ENCODE measurements around the gene VAMP5.
A peak's percentile ranks its signal among the peaks of the same experiment; 100 is the strongest.
"Not testable (repeated sequence)": the region's sequence is repeated elsewhere in the genome, so short reads cannot be mapped to it uniquely, and the experiment has no call there.

The VAMP5 gene

DNA sequence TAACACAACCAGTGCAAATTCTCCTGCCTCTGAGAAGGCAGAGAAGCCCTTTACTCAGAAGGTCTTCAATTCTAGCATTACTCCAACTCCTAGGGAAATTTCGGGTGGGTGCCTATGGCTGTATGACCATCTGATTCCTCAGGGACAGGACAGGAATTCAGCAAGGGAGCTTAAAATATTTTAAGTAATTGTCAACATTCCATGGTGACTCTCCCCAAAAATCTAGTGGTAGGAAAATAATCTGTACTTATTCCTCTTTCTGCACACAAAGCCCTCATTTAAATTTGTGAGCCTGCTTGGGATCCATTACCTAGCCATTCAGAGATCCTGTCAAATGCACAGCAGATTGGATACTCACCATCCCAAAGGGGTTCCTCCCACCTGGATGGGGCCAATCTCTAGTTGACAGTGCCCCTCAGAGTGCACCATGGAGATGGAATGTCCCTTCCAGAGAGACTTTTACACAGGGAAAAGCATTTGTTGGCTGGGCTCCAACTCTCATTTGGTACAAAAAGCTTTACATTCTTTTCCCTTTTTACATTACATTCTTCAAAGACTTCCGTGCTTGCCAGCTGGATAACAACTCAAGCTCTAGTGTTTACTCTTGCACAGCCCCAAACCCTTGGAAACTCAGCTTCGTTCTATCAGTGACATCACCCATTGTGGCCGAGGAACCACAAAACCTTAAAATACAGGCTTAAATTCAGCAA, 21.3 kb downstream of the VAMP5 start:
- peaks cover 5 to 59% (median 37%) of the 10 kb centered on the region in 11 experiments; a peak in 15 of 22 replicates for H4K20me1 ChIP-seq
- no peaks in the 10 kb centered on the region for H3K27me3 ChIP-seq
- H3K4me1 ChIP-seq, result peaks cover 27 to 69% (median 48%) of the 10 kb centered on the region in 10 experiments
- peak overlapping the region in 2 of 11 experiments; percentile 91 to 93; a peak in 1 of 22 replicates for H3K4me2 ChIP-seq
- no peak overlapping the region; a peak in 1 of 22 replicates for H3K9ac ChIP-seq
- H3K36me3 ChIP-seq, result peaks cover 28 to 58% (median 47%) of the 10 kb centered on the region in 11 experiments
- no peaks in the 10 kb centered on the region for H3K9me3 ChIP-seq (replicated peaks in 1 of 11)
- no peak for TF ChIP-seq Cebpa-rat (IDR thresholded peaks at IDR 0.05)
- no peak overlapping the region for H3K4me3 ChIP-seq
- H3K27ac ChIP-seq, result no peak overlapping the region

DNA sequence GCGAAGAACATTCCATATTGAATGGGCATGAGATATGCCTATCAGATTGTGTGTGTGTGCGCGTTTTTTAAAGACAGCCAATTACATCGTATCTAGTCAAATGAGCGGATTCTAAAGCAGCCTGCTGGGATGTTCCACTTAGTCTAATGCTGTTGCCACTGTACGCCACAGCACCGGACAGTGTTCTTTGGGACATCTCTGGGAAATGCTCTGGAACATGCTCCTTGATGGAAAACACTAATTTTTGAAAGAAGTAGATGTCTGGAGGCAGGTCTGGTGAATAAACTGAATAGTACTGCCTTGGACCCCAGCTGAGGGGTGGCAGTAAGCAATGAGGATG, 21.9 kb downstream of the VAMP5 start:
- H3K27ac ChIP-seq, result no peak overlapping the region
- no peaks in the 10 kb centered on the region for H3K27me3 ChIP-seq
- peaks cover 28 to 54% (median 44%) of the 10 kb centered on the region in 11 experiments for H3K36me3 ChIP-seq
- H3K4me2 ChIP-seq, result no peak overlapping the region
- no peak for TF ChIP-seq Cebpa-rat (IDR thresholded peaks at IDR 0.05)
- peak overlapping the region in 1 of 11 experiments; percentile 25; a peak in 1 of 22 replicates for H3K9ac ChIP-seq
- no peak overlapping the region for H3K4me3 ChIP-seq
- H3K4me1 ChIP-seq, result peaks cover 31 to 71% (median 51%) of the 10 kb centered on the region in 10 experiments
- H4K20me1 ChIP-seq, result peaks cover 5 to 54% (median 37%) of the 10 kb centered on the region in 11 experiments; a peak in 14 of 22 replicates
- no peaks in the 10 kb centered on the region for H3K9me3 ChIP-seq (replicated peaks in 1 of 11)

- H3K9ac ChIP-seq, result peak overlapping the region in 6 of 11 experiments; percentile 7 to 36 (median 26); a peak in 8 of 22 replicates
- H3K9me3 ChIP-seq (replicated peaks in 1 of 11), result no peaks in the 10 kb centered on the region
- H4K20me1 ChIP-seq, result peaks cover 5 to 47% (median 35%) of the 10 kb centered on the region in 11 experiments; a peak in 14 of 22 replicates
- peaks cover 27 to 67% (median 48%) of the 10 kb centered on the region in 10 experiments for H3K4me1 ChIP-seq
- H3K27ac ChIP-seq, result no peak overlapping the region
- H3K4me2 ChIP-seq, result no peak overlapping the region
- H3K36me3 ChIP-seq, result peaks cover 28 to 54% (median 44%) of the 10 kb centered on the region in 11 experiments
- TF ChIP-seq Cebpa-rat (IDR thresholded peaks at IDR 0.05), result no peak
- no peak overlapping the region for H3K4me3 ChIP-seq
- no peaks in the 10 kb centered on the region for H3K27me3 ChIP-seq
These were observed 23.3 kb downstream of the VAMP5 start for GRCh38 chr2:85607268-85608215.

DNA sequence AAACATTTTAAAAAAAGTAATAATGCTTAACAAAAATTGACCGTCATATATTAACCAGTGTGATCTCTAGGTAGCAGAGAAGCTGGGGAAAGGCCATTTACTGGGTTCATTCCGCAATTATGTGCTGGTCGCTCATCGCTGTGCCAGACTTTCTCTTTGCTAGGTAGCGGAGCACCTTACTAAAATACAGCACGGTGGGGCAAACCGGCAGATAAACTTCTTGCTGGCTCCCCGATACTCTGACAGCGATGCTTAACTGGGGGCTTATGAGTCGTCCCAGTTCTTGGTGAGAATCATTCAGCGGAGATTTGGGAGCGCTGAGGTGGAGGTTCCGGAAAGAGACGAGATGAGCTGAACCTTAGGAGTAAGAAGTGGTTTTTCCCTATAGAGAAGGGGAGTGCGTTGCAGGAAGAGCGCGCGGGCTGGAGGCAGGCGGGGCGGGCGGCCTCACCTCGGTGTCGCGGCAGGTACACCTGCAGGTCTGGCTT, 27.0 kb downstream of the VAMP5 start:
- H4K20me1 ChIP-seq, result peaks cover 8 to 39% (median 27%) of the 10 kb centered on the region in 11 experiments; a peak in 14 of 22 replicates
- no peaks in the 10 kb centered on the region for H3K27me3 ChIP-seq
- H3K27ac ChIP-seq, result peak overlapping the region; percentile 64 to 89 (median 83)
- H3K9ac ChIP-seq, result peak overlapping the region; percentile 85 to 94 (median 90)
- peaks cover 28 to 43% (median 40%) of the 10 kb centered on the region in 11 experiments for H3K36me3 ChIP-seq
- peak overlapping the region; percentile 79 to 99 (median 89) for H3K4me2 ChIP-seq
- no peak for TF ChIP-seq Cebpa-rat (IDR thresholded peaks at IDR 0.05)
- no peaks in the 10 kb centered on the region for H3K9me3 ChIP-seq (replicated peaks in 1 of 11)
- peaks cover 25 to 54% (median 40%) of the 10 kb centered on the region in 10 experiments for H3K4me1 ChIP-seq
- H3K4me3 ChIP-seq, result peak overlapping the region; percentile 85 to 99 (median 92)

GRCh38 chr2:85611705-85612587, 27.7 kb downstream of the VAMP5 start, which contains the start of gene C2orf68:
Gene C2orf68, minus strand, starts transcription at chr2:85612066. Its CDS starts 82 bp downstream, at chr2:85611984.
- peak within 1 kb of the TSS; percentile 79 to 99 (median 89) for H3K4me2 ChIP-seq
- no peak for TF ChIP-seq Cebpa-rat (IDR thresholded peaks at IDR 0.05)
- peaks cover 10 to 39% (median 25%) of the 10 kb centered on the region in 11 experiments; a peak in 17 of 22 replicates for H4K20me1 ChIP-seq
- no peaks in the 10 kb centered on the region for H3K9me3 ChIP-seq (replicated peaks in 1 of 11)
- H3K9ac ChIP-seq, result peak within 1 kb of the TSS; percentile 85 to 94 (median 90)
- peaks cover 28 to 51% (median 41%) of the 10 kb centered on the region in 10 experiments for H3K4me1 ChIP-seq
- peak within 1 kb of the TSS; percentile 85 to 99 (median 92) for H3K4me3 ChIP-seq
- H3K27me3 ChIP-seq, result no peaks in the 10 kb centered on the region
- H3K27ac ChIP-seq, result peak within 1 kb of the TSS; percentile 64 to 89 (median 83)
- H3K36me3 ChIP-seq, result peaks cover 28 to 36% (median 34%) of the 10 kb centered on the region in 11 experiments

GRCh38 chr2:85613717-85614515, 29.7 kb downstream of the VAMP5 start:
- H4K20me1 ChIP-seq, result peaks cover 20 to 46% (median 30%) of the 10 kb centered on the region in 11 experiments; a peak in 20 of 22 replicates
- no peaks in the 10 kb centered on the region for H3K27me3 ChIP-seq
- H3K4me3 ChIP-seq, result no peak overlapping the region
- peaks cover 23 to 36% (median 31%) of the 10 kb centered on the region in 11 experiments for H3K36me3 ChIP-seq
- H3K27ac ChIP-seq, result no peak overlapping the region
- H3K4me2 ChIP-seq, result no peak overlapping the region
- 0 out of 22 replicates have a peak overlapping the region, but pooled peaks of 1 of the 11 experiments have one; percentile 25 for H3K9ac ChIP-seq
- 0 out of 22 replicates have a peak, but pooled peaks of 1 of the 11 experiments have one; percentile 6 for TF ChIP-seq Cebpa-rat (IDR thresholded peaks at IDR 0.05)
- no peaks in the 10 kb centered on the region for H3K9me3 ChIP-seq (replicated peaks in 1 of 11)
- H3K4me1 ChIP-seq, result peaks cover 39 to 61% (median 52%) of the 10 kb centered on the region in 10 experiments

GRCh38 chr2:85614757-85615156, 30.5 kb downstream of the VAMP5 start:
- peaks cover 14 to 47% (median 32%) of the 10 kb centered on the region in 11 experiments; a peak in 21 of 22 replicates for H4K20me1 ChIP-seq
- H3K4me3 ChIP-seq; H3K27me3 ChIP-seq; H3K9ac ChIP-seq; H3K4me2 ChIP-seq; H3K9me3 ChIP-seq (replicated peaks in 1 of 11); H3K27ac ChIP-seq: not testable (repeated sequence)
- H3K4me1 ChIP-seq, result peaks cover 39 to 57% (median 46%) of the 10 kb centered on the region in 10 experiments
- peaks cover 23 to 36% (median 32%) of the 10 kb centered on the region in 11 experiments for H3K36me3 ChIP-seq
